ENCODE data around the gene EBF4.
A peak's percentile ranks its signal among the peaks of the same experiment; 100 is the strongest.

EBF4 gene

GRCh38 chr20:2701671-2702081 lies 9.1 kb downstream of the EBF4 start:
- H3K14ac ChIP-seq (ENCODE audit: low read length) = no peak overlapping the region
- no peak overlapping the region for H2AK5ac ChIP-seq (ENCODE audit: low read length)
- no peak for DNase-seq
- no peak overlapping the region for H3K27ac ChIP-seq (ENCODE audit: low read depth, low read length)
- no peak overlapping the region for H4K91ac ChIP-seq (ENCODE audit: low read depth, low read length)
- no peak overlapping the region for H2BK120ac ChIP-seq (ENCODE audit: insufficient read depth, low read length, poor library complexity)
- no peak overlapping the region for H3K18ac ChIP-seq (ENCODE audit: low read length)
- no peaks in the 10 kb centered on the region for H3K79me1 ChIP-seq (ENCODE audit: low read length)
- no peak overlapping the region for H4K8ac ChIP-seq (ENCODE audit: low read depth, low read length)
- no CpG with 5 or more reads among the region's 5 CpGs for whole genome bisulfite sequencing (ENCODE audit: extremely low coverage, insufficient coverage, insufficient read length)
- H3K4ac ChIP-seq (ENCODE audit: low read depth, low read length) = no peak overlapping the region
- no peak overlapping the region for H3K23ac ChIP-seq (ENCODE audit: low read length)
- no peak overlapping the region for H2AFZ ChIP-seq (ENCODE audit: insufficient read depth, low read length, poor library complexity)
- H3K27me3 ChIP-seq (ENCODE audit: insufficient read depth, low read length) = peaks cover 4% of the 10 kb centered on the region
- H3K79me2 ChIP-seq (ENCODE audit: control insufficient read depth, insufficient read depth, low read length, poor library complexity) = no peaks in the 10 kb centered on the region
- peaks cover 6% of the 10 kb centered on the region for H3K9me3 ChIP-seq (ENCODE audit: insufficient read depth, low read depth, low read length)
- peak overlapping the region; percentile 12 for H3K4me3 ChIP-seq (ENCODE audit: low read depth, low read length)
- H3K4me2 ChIP-seq (ENCODE audit: low read length) = no peak overlapping the region
- H4K12ac ChIP-seq (ENCODE audit: low read depth, low read length) = no peak overlapping the region
- no peaks in the 10 kb centered on the region for H3K36me3 ChIP-seq (ENCODE audit: control insufficient read depth in 1 of 2, insufficient read depth in 2 of 2, low read length in 2 of 2)
- H2BK5ac ChIP-seq (ENCODE audit: low read depth, low read length, poor library complexity) = no peak overlapping the region
- H2BK12ac ChIP-seq (ENCODE audit: low read length) = no peak overlapping the region
- no peak overlapping the region for H3K9ac ChIP-seq (ENCODE audit: low read length)
- H3K4me1 ChIP-seq (ENCODE audit: control insufficient read depth in 1 of 2, insufficient read depth in 2 of 2, low read length in 2 of 2) = no peaks in the 10 kb centered on the region

GRCh38 chr20:2703716-2704475 lies 11.3 kb downstream of the EBF4 start:
- no CpG with 5 or more reads among the region's 8 CpGs for WGBS (ENCODE audit: extremely low coverage, insufficient coverage, insufficient read length)
- Histone ChIP-seq H3K14ac (ENCODE audit: low read length) (no peak overlapping the region), H3K9me3 (ENCODE audit: insufficient read depth, low read depth, low read length) (peaks cover 4% of the 10 kb centered on the region), H3K4me2 (ENCODE audit: low read length) (no peak overlapping the region), H3K23ac (ENCODE audit: low read length) (no peak overlapping the region), H3K36me3 (ENCODE audit: control insufficient read depth in 1 of 2, insufficient read depth in 2 of 2, low read length in 2 of 2) (no peaks in the 10 kb centered on the region), H4K91ac (ENCODE audit: low read depth, low read length) (no peak overlapping the region), H2AK5ac (ENCODE audit: low read length) (no peak overlapping the region), H3K4me1 (ENCODE audit: control insufficient read depth in 1 of 2, insufficient read depth in 2 of 2, low read length in 2 of 2) (no peaks in the 10 kb centered on the region), H3K4ac (ENCODE audit: low read depth, low read length) (no peak overlapping the region), H2BK120ac (ENCODE audit: insufficient read depth, low read length, poor library complexity) (no peak overlapping the region), H3K79me1 (ENCODE audit: low read length) (no peaks in the 10 kb centered on the region), H3K18ac (ENCODE audit: low read length) (no peak overlapping the region), H4K8ac (ENCODE audit: low read depth, low read length) (no peak overlapping the region), H2AFZ (ENCODE audit: insufficient read depth, low read length, poor library complexity) (no peak overlapping the region), H3K9ac (ENCODE audit: low read length) (no peak overlapping the region), H3K4me3 (ENCODE audit: low read depth, low read length) (no peak overlapping the region), H2BK5ac (ENCODE audit: low read depth, low read length, poor library complexity) (no peak overlapping the region), H4K12ac (ENCODE audit: low read depth, low read length) (no peak overlapping the region), H3K27ac (ENCODE audit: low read depth, low read length) (no peak overlapping the region), H3K79me2 (ENCODE audit: control insufficient read depth, insufficient read depth, low read length, poor library complexity) (no peaks in the 10 kb centered on the region), H3K27me3 (ENCODE audit: insufficient read depth, low read length) (peaks cover 6% of the 10 kb centered on the region), H2BK12ac (ENCODE audit: low read length) (no peak overlapping the region)
- no peak for DNase-seq

- no peak overlapping the region for H2BK5ac ChIP-seq (ENCODE audit: low read depth, low read length, poor library complexity)
- H3K9me3 ChIP-seq (ENCODE audit: insufficient read depth, low read depth, low read length) = peaks cover 2% of the 10 kb centered on the region
- H4K12ac ChIP-seq (ENCODE audit: low read depth, low read length) = no peak overlapping the region
- no peak overlapping the region for H3K4me3 ChIP-seq (ENCODE audit: low read depth, low read length)
- no peaks in the 10 kb centered on the region for H3K4me1 ChIP-seq (ENCODE audit: control insufficient read depth in 1 of 2, insufficient read depth in 2 of 2, low read length in 2 of 2)
- no peaks in the 10 kb centered on the region for H3K79me1 ChIP-seq (ENCODE audit: low read length)
- no peak overlapping the region for H3K27ac ChIP-seq (ENCODE audit: low read depth, low read length)
- no peak overlapping the region for H4K8ac ChIP-seq (ENCODE audit: low read depth, low read length)
- no peak overlapping the region for H2BK12ac ChIP-seq (ENCODE audit: low read length)
- H3K14ac ChIP-seq (ENCODE audit: low read length) = no peak overlapping the region
- no peak overlapping the region for H2AFZ ChIP-seq (ENCODE audit: insufficient read depth, low read length, poor library complexity)
- no peak overlapping the region for H4K91ac ChIP-seq (ENCODE audit: low read depth, low read length)
- H3K23ac ChIP-seq (ENCODE audit: low read length) = no peak overlapping the region
- H3K9ac ChIP-seq (ENCODE audit: low read length) = no peak overlapping the region
- H3K4ac ChIP-seq (ENCODE audit: low read depth, low read length) = no peak overlapping the region
- no CpG with 5 or more reads among the region's 14 CpGs for WGBS (ENCODE audit: extremely low coverage, insufficient coverage, insufficient read length)
- H3K36me3 ChIP-seq (ENCODE audit: control insufficient read depth in 1 of 2, insufficient read depth in 2 of 2, low read length in 2 of 2) = no peaks in the 10 kb centered on the region
- no peak overlapping the region for H2AK5ac ChIP-seq (ENCODE audit: low read length)
- H3K4me2 ChIP-seq (ENCODE audit: low read length) = no peak overlapping the region
- H3K18ac ChIP-seq (ENCODE audit: low read length) = no peak overlapping the region
- peaks cover 4% of the 10 kb centered on the region for H3K27me3 ChIP-seq (ENCODE audit: insufficient read depth, low read length)
- H2BK120ac ChIP-seq (ENCODE audit: insufficient read depth, low read length, poor library complexity) = no peak overlapping the region
- DNase-seq = no peak
- no peaks in the 10 kb centered on the region for H3K79me2 ChIP-seq (ENCODE audit: control insufficient read depth, insufficient read depth, low read length, poor library complexity)
These were observed 13.5 kb downstream of the EBF4 start for GRCh38 chr20:2705931-2706645.

GRCh38 chr20:2706688-2707352 lies 14.2 kb downstream of the EBF4 start:
- Histone ChIP-seq H3K4me2 (ENCODE audit: low read length) (no peak overlapping the region), H3K27ac (ENCODE audit: low read depth, low read length) (no peak overlapping the region), H3K14ac (ENCODE audit: low read length) (no peak overlapping the region), H3K4ac (ENCODE audit: low read depth, low read length) (no peak overlapping the region), H3K4me1 (ENCODE audit: control insufficient read depth in 1 of 2, insufficient read depth in 2 of 2, low read length in 2 of 2) (no peaks in the 10 kb centered on the region), H3K23ac (ENCODE audit: low read length) (no peak overlapping the region), H4K8ac (ENCODE audit: low read depth, low read length) (no peak overlapping the region), H3K4me3 (ENCODE audit: low read depth, low read length) (no peak overlapping the region), H4K91ac (ENCODE audit: low read depth, low read length) (no peak overlapping the region), H2BK120ac (ENCODE audit: insufficient read depth, low read length, poor library complexity) (no peak overlapping the region), H2BK5ac (ENCODE audit: low read depth, low read length, poor library complexity) (no peak overlapping the region), H3K27me3 (ENCODE audit: insufficient read depth, low read length) (peaks cover 3% of the 10 kb centered on the region), H3K9ac (ENCODE audit: low read length) (no peak overlapping the region), H3K18ac (ENCODE audit: low read length) (no peak overlapping the region), H2BK12ac (ENCODE audit: low read length) (no peak overlapping the region), H4K12ac (ENCODE audit: low read depth, low read length) (no peak overlapping the region), H3K79me2 (ENCODE audit: control insufficient read depth, insufficient read depth, low read length, poor library complexity) (no peaks in the 10 kb centered on the region), H2AFZ (ENCODE audit: insufficient read depth, low read length, poor library complexity) (no peak overlapping the region), H3K79me1 (ENCODE audit: low read length) (no peaks in the 10 kb centered on the region), H3K36me3 (ENCODE audit: control insufficient read depth in 1 of 2, insufficient read depth in 2 of 2, low read length in 2 of 2) (no peaks in the 10 kb centered on the region), H2AK5ac (ENCODE audit: low read length) (no peak overlapping the region), H3K9me3 (ENCODE audit: insufficient read depth, low read depth, low read length) (peaks cover 2% of the 10 kb centered on the region)
- no peak for DNase-seq
- no CpG with 5 or more reads among the region's 6 CpGs for WGBS (ENCODE audit: extremely low coverage, insufficient coverage, insufficient read length)

Measured in trophoblast cell (in vitro differentiated cells and primary cell).